Panc1 (cell line): ENCODE results near the gene RS1. TPM values are rescaled to one million over a fixed set of nuclear protein-coding genes. Genes with fewer than 3 reads are reported as not detected.

Experiments used
- ATAC-seq: fragments of 200-7000 bp; cut with Tn5 transposase; 2 replicates; pipeline ENCODE4 v1.9.1; 2020; ENCODE audit warnings: mild to moderate bottlenecking, moderate library complexity
- BruUV-seq: library from RNA; stranded (reverse); fragments of 400-500 nt; replicated peaks from 2 replicates; lab custom pipeline; 2021; lab: Mats Ljungman, UMichigan
- CTCF ChIA-PET: fragments of 300-600 bp; sonication (Branson Sonifier 250); formaldehyde crosslinking; loops from one replicate; lab custom pipeline; 2022; ENCODE audit warnings: antibody characterized with exemption; lab: Charles Lee
- POLR2A ChIA-PET: fragments of 300-600 bp; sonication (Branson Sonifier 250); formaldehyde crosslinking; loops from one replicate; lab custom pipeline; 2022; ENCODE audit warnings: antibody characterized with exemption; lab: Charles Lee
- DNase-seq: peaks from one replicate; pipeline ENCODE4 v3.0.0-alpha.2; 2010; ENCODE audit warnings: low read depth, low spot score
- H3K27ac ChIP-seq: 2 replicates; pipeline ENCODE4 v1.5.1; 2011; ENCODE audit warnings: mild to moderate bottlenecking, low read length, inconsistent platforms
- H3K27me3 ChIP-seq: fragments of 200-500 bp; sonication (Bioruptor generic); 2 replicates; pipeline ENCODE4 v1.6.0; 2014; ENCODE audit warnings: low read length, inconsistent platforms; ENCODE audit not compliant: control insufficient read depth, insufficient read depth
- H3K36me3 ChIP-seq: fragments of 200-500 bp; sonication (Bioruptor generic); 2 replicates; pipeline ENCODE4 v1.5.1; 2014; ENCODE audit warnings: inconsistent platforms, mild to moderate bottlenecking, low read length, moderate library complexity; ENCODE audit not compliant: control insufficient read depth, insufficient read depth
- H3K4me1 ChIP-seq: 2 replicates; pipeline ENCODE4 v1.5.1; 2011; ENCODE audit warnings: inconsistent platforms, mild to moderate bottlenecking, low read length, moderate library complexity; ENCODE audit not compliant: control insufficient read depth, insufficient read depth
- H3K4me3 ChIP-seq, 2 experiments: 2 replicates each; pipeline ENCODE4 v1.5.1; 2011 to 2012; ENCODE audit warnings: low read depth in 2 of 2, low read length in 2 of 2, mild to moderate bottlenecking in 2 of 2, inconsistent platforms in 1 of 2, moderate library complexity in 1 of 2
- H3K9me3 ChIP-seq: fragments of 200-500 bp; sonication (Bioruptor generic); 2 replicates; pipeline ENCODE4 v1.5.1; 2014; ENCODE audit warnings: low read depth, mild to moderate bottlenecking, inconsistent platforms, low read length, moderate library complexity; ENCODE audit not compliant: control insufficient read depth, insufficient read depth
- POLR2AphosphoS5 ChIP-seq: IDR thresholded peaks from 2 replicates; pipeline ENCODE4 v1.6.1; 2012; ENCODE audit warnings: mild to moderate bottlenecking, low read depth, low read length, moderate library complexity
- REST ChIP-seq, 2 experiments: IDR thresholded peaks; 2 replicates each; pipeline ENCODE4 v1.6.1; 2011 to 2012; ENCODE audit warnings: low read depth in 2 of 2, control low read depth in 1 of 2, low read length in 1 of 2, mild to moderate bottlenecking in 1 of 2, moderate library complexity in 1 of 2; ENCODE audit not compliant: insufficient read depth in 1 of 2
- SIN3A ChIP-seq: IDR thresholded peaks from 2 replicates; pipeline ENCODE4 v1.6.1; 2012; ENCODE audit warnings: low read depth, mild to moderate bottlenecking, low read length, moderate library complexity, borderline replicate concordance; ENCODE audit not compliant: insufficient read depth
- TCF7L2 ChIP-seq: IDR thresholded peaks from 2 replicates; pipeline ENCODE4 v1.6.1; 2011; ENCODE audit warnings: mild to moderate bottlenecking, low read depth, low read length, inconsistent platforms
- in situ Hi-C: cut with HindIII; loops from 2 replicates; pipeline ENCODE4 v1.10.0; 2016; ENCODE audit warnings: low sequenced_read_pairs, low pct_unique_long_range_greater_than_20kb
- intact Hi-C: fragments of 100-400 bp; cut with micrococcal nuclease; formaldehyde crosslinking; loops from one replicate; pipeline ENCODE4 v1.10.0; 2022; ENCODE audit not compliant: unreplicated experiment
- total RNA-seq: library from RNA; stranded (reverse); gene quantifications from one replicate; pipeline ENCODE4 v1.2.1, GENCODE V29; 2021; ENCODE audit not compliant: unreplicated experiment
- TF ChIP-seq, protein P1 (sequence below): fragments of 450-650 bp; IDR thresholded peaks from 2 replicates; pipeline ENCODE4 v1.5.1; 2017; ENCODE audit warnings: mild to moderate bottlenecking

The RS1 gene
- total RNA-seq, 1 experiment from 2014 or later: not detected

DNA sequence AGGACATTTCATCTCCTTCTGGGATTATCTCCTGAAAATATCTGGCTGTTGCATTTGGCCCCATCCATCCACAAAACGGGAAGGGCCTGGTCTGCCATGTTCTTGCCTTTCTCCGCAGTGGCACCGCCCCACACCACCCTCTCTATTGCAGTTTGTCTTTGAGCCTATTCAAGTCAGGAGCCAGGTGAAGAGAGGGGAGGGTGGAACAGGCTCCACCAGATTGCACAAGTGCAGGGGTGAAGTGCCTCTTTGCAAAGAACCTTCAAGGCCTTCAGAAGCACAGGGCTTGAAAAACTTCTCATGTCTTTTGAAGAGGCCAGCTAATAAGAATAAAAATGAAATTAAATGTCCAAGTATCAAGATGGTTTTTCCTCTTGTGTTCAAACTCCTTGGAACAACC lies 28.7 kb downstream of the RS1 start:
- in situ Hi-C loops: no loop called here
- no peaks in the 10 kb centered on the region for H3K27me3 ChIP-seq
- no TSS peak for BruUV-seq

GRCh38 chrX:18640686-18641085 lies 31.2 kb downstream of the RS1 start:
- H3K27ac ChIP-seq: no peak overlapping the region
- ChIA-PET POLR2A (no interaction called here), CTCF (no interaction called here)
- in situ Hi-C loops (no loop called here), intact Hi-C loops (no loop called here)
- H3K4me3 ChIP-seq: no peak overlapping the region
- H3K36me3 ChIP-seq: no peaks in the 10 kb centered on the region
- DNase-seq (no peak), ATAC-seq (no peak)
- H3K9me3 ChIP-seq: no peaks in the 10 kb centered on the region
- no peaks in the 10 kb centered on the region for H3K4me1 ChIP-seq
- no peaks in the 10 kb centered on the region for H3K27me3 ChIP-seq
- TF ChIP-seq, protein P1, sequence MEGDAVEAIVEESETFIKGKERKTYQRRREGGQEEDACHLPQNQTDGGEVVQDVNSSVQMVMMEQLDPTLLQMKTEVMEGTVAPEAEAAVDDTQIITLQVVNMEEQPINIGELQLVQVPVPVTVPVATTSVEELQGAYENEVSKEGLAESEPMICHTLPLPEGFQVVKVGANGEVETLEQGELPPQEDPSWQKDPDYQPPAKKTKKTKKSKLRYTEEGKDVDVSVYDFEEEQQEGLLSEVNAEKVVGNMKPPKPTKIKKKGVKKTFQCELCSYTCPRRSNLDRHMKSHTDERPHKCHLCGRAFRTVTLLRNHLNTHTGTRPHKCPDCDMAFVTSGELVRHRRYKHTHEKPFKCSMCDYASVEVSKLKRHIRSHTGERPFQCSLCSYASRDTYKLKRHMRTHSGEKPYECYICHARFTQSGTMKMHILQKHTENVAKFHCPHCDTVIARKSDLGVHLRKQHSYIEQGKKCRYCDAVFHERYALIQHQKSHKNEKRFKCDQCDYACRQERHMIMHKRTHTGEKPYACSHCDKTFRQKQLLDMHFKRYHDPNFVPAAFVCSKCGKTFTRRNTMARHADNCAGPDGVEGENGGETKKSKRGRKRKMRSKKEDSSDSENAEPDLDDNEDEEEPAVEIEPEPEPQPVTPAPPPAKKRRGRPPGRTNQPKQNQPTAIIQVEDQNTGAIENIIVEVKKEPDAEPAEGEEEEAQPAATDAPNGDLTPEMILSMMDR: no peak
- TF ChIP-seq REST (IDR thresholded peaks at IDR 0.05; ENCODE audit: insufficient read depth in 1 of 2, low read depth in 2 of 2, low read length in 1 of 2) (no peak), SIN3A (no peak), POLR2AphosphoS5 (no peak), TCF7L2 (no peak)
- no TSS peak for BruUV-seq

More for the DNA sequence above, 28.7 kb downstream of the RS1 start:
- ChIA-PET POLR2A (no interaction called here), CTCF (no interaction called here)
- Histone ChIP-seq H3K4me1 (no peaks in the 10 kb centered on the region), H3K4me3 (no peak overlapping the region), H3K27ac (no peak overlapping the region), H3K9me3 (no peaks in the 10 kb centered on the region), H3K36me3 (no peaks in the 10 kb centered on the region)
- ATAC-seq (no peak), DNase-seq (no peak)
- intact Hi-C loops: no loop called here
- TF ChIP-seq POLR2AphosphoS5 (no peak), SIN3A (no peak), REST (IDR thresholded peaks at IDR 0.05; ENCODE audit: insufficient read depth in 1 of 2, low read depth in 2 of 2, low read length in 1 of 2) (no peak), TCF7L2 (no peak)
- TF ChIP-seq, protein P1: no peak
